ENCODE results near the gene EPGN.

The EPGN gene

DNA sequence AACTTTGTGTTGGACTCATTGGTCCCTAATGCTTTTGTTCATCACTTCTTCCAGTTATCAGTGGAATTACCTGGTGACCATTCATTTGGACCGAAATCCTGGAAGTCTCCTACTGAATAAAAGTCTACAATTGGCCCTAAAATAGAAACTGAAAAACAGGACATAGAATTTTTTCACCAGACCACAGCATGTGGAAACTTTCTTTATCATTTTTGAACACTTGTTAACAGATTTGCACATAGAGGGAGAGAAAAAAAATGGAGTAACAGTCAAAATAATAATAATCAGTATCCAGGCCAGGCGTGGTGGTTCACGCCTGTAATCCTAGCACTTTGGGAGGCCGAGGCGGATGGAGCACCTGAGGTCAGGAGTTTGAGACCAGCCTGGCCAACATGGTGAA lies 7.1 kb downstream of the EPGN start:
- no peak for DNase-seq (ENCODE audit: low read depth, low spot score)
- Histone ChIP-seq H3K4me3 (no peak overlapping the region), H3K9me3 (ENCODE audit: low read depth, low read length) (no peaks in the 10 kb centered on the region), H3K27ac (no peak overlapping the region), H3K36me3 (ENCODE audit: insufficient read depth, low read length) (no peaks in the 10 kb centered on the region), H3K9ac (ENCODE audit: insufficient read length) (no peak overlapping the region)
- TF ChIP-seq EZH2 (IDR thresholded peaks at IDR 0.05) (no peak), POLR2AphosphoS5 (IDR thresholded peaks at IDR 0.05; ENCODE audit: borderline replicate concordance, low read depth, low read length) (no peak), FOXP2 (optimal IDR thresholded peaks at IDR 0.05; ENCODE audit: control extremely low read depth, extremely low read length, insufficient read depth) (no peak)

- Histone ChIP-seq H3K36me3 (ENCODE audit: insufficient read depth, low read length) (no peaks in the 10 kb centered on the region), H3K9me3 (ENCODE audit: low read depth, low read length) (no peaks in the 10 kb centered on the region), H3K9ac (ENCODE audit: insufficient read length) (no peak overlapping the region), H3K27ac (no peak overlapping the region), H3K4me3 (no peak overlapping the region)
- no peak for DNase-seq (ENCODE audit: low read depth, low spot score)
- no peak for TF ChIP-seq POLR2AphosphoS5 (IDR thresholded peaks at IDR 0.05; ENCODE audit: borderline replicate concordance, low read depth, low read length)
- no peak for TF ChIP-seq EZH2 (IDR thresholded peaks at IDR 0.05)
- TF ChIP-seq FOXP2 (optimal IDR thresholded peaks at IDR 0.05; ENCODE audit: control extremely low read depth, extremely low read length, insufficient read depth) = no peak
Observed at GRCh38 chr4:74316397-74316796, 8.1 kb downstream of the EPGN start.

GRCh38 chr4:74317616-74318246 lies 9.5 kb downstream of the EPGN start:
- DNase-seq (ENCODE audit: low read depth, low spot score) = no peak
- Histone ChIP-seq H3K9ac (ENCODE audit: insufficient read length) (no peak overlapping the region), H3K36me3 (ENCODE audit: insufficient read depth, low read length) (no peaks in the 10 kb centered on the region), H3K4me3 (no peak overlapping the region), H3K9me3 (ENCODE audit: low read depth, low read length) (no peaks in the 10 kb centered on the region), H3K27ac (no peak overlapping the region)
- TF ChIP-seq POLR2AphosphoS5 (IDR thresholded peaks at IDR 0.05; ENCODE audit: borderline replicate concordance, low read depth, low read length) (no peak), EZH2 (IDR thresholded peaks at IDR 0.05) (no peak), FOXP2 (optimal IDR thresholded peaks at IDR 0.05; ENCODE audit: control extremely low read depth, extremely low read length, insufficient read depth) (no peak)

DNA sequence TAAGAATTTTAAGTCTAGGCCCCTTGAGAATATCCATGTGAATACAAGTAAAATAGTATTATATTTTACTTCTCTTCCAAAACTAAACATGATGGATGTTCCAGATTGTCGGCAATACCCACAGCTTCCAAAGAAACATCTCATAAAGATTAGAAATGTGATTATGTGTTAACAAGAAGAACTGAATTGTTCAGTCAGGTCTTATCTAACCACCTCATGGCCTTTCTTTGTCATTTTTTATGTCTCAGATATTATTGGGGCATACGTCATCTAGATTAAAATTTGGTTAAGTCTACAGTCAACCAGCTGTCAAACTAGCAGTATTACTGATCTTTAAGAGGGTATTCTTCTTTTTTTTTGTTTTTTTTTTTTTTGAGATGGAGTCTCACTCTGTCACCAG lies 10.0 kb downstream of the EPGN start:
- no peak for DNase-seq (ENCODE audit: low read depth, low spot score)
- no peak overlapping the region for H3K4me3 ChIP-seq
- H3K9me3 ChIP-seq (ENCODE audit: low read depth, low read length) = no peaks in the 10 kb centered on the region
- H3K9ac ChIP-seq (ENCODE audit: insufficient read length) = no peak overlapping the region
- no peak overlapping the region for H3K27ac ChIP-seq
- H3K36me3 ChIP-seq (ENCODE audit: insufficient read depth, low read length) = no peaks in the 10 kb centered on the region
- no peak for TF ChIP-seq EZH2 (IDR thresholded peaks at IDR 0.05)
- no peak for TF ChIP-seq POLR2AphosphoS5 (IDR thresholded peaks at IDR 0.05; ENCODE audit: borderline replicate concordance, low read depth, low read length)
- TF ChIP-seq FOXP2 (optimal IDR thresholded peaks at IDR 0.05; ENCODE audit: control extremely low read depth, extremely low read length, insufficient read depth) = no peak

- Histone ChIP-seq H3K9me3 (ENCODE audit: low read depth, low read length) (no peaks in the 10 kb centered on the region), H3K36me3 (ENCODE audit: insufficient read depth, low read length) (no peaks in the 10 kb centered on the region), H3K27ac (no peak overlapping the region), H3K9ac (ENCODE audit: insufficient read length) (no peak overlapping the region), H3K4me3 (no peak overlapping the region)
- DNase-seq (ENCODE audit: low read depth, low spot score) = no peak
- TF ChIP-seq FOXP2 (optimal IDR thresholded peaks at IDR 0.05; ENCODE audit: control extremely low read depth, extremely low read length, insufficient read depth) (no peak), POLR2AphosphoS5 (IDR thresholded peaks at IDR 0.05; ENCODE audit: borderline replicate concordance, low read depth, low read length) (no peak)
Observed at GRCh38 chr4:74319470-74319869, 11.2 kb downstream of the EPGN start.

DNA sequence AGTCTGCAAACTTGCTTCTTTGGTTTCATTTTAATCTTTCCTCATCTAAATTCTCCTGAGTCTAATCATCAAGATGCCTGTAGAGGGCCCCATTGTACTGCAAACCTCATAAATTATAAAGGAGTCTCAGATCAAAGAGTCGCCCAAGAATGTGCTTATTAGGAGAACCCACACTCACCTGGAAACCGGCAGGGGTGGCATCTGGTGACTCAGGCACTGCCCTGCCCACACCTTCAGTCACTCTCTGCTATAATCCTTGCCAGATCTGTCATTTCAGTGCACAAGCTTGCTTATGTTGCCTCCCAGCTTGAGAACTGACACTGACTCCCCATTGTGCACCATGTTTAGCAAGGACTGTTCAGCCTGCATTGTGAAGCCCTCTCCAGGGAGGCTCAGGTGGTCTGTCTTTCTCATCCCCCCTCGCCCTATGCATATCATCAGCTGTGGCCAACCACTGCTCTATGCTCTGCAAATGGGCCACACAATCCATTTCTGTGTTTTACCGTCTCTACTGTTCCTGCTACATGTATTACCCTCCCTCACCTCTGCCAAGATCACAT lies 12.4 kb downstream of the EPGN start:
- H3K9ac ChIP-seq (ENCODE audit: insufficient read length) = no peak overlapping the region
- no peaks in the 10 kb centered on the region for H3K36me3 ChIP-seq (ENCODE audit: insufficient read depth, low read length)
- TF ChIP-seq FOXP2 (optimal IDR thresholded peaks at IDR 0.05; ENCODE audit: control extremely low read depth, extremely low read length, insufficient read depth) (no peak), POLR2AphosphoS5 (IDR thresholded peaks at IDR 0.05; ENCODE audit: borderline replicate concordance, low read depth, low read length) (no peak), EZH2 (IDR thresholded peaks at IDR 0.05) (no peak)
- H3K9me3 ChIP-seq (ENCODE audit: low read depth, low read length) = no peaks in the 10 kb centered on the region
- no peak overlapping the region for H3K4me3 ChIP-seq
- DNase-seq (ENCODE audit: low read depth, low spot score) = no peak
- no peak overlapping the region for H3K27ac ChIP-seq

GRCh38 chr4:74322301-74322700 lies 14.0 kb downstream of the EPGN start:
- Histone ChIP-seq H3K4me3 (no peak overlapping the region), H3K9me3 (ENCODE audit: low read depth, low read length) (no peaks in the 10 kb centered on the region), H3K9ac (ENCODE audit: insufficient read length) (no peak overlapping the region), H3K27ac (no peak overlapping the region), H3K36me3 (ENCODE audit: insufficient read depth, low read length) (no peaks in the 10 kb centered on the region)
- no peak for DNase-seq (ENCODE audit: low read depth, low spot score)
- TF ChIP-seq EZH2 (IDR thresholded peaks at IDR 0.05) (no peak), FOXP2 (optimal IDR thresholded peaks at IDR 0.05; ENCODE audit: control extremely low read depth, extremely low read length, insufficient read depth) (no peak), POLR2AphosphoS5 (IDR thresholded peaks at IDR 0.05; ENCODE audit: borderline replicate concordance, low read depth, low read length) (no peak)

DNA sequence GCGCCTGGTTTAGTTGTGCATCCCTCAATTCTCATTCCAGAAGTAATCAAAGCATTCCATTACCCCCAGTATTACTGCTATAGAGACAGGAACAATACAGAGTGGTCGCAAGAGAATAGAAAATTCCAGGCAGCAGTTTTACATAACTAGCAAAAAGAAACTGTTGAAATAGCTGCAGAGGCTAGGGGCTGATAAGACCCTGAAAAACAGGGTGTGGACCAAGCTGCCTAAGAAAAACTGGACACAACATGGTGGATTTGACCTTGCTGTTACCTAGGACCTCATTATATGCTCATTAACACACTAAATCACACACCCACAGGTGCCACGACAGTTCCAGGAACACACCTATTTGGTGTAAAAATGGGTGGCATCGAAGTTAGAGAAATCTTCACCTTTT lies 15.4 kb downstream of the EPGN start:
- Histone ChIP-seq H3K9me3 (ENCODE audit: low read depth, low read length) (no peaks in the 10 kb centered on the region), H3K27ac (no peak overlapping the region), H3K4me3 (no peak overlapping the region), H3K36me3 (ENCODE audit: insufficient read depth, low read length) (no peaks in the 10 kb centered on the region), H3K9ac (ENCODE audit: insufficient read length) (no peak overlapping the region)
- TF ChIP-seq POLR2AphosphoS5 (IDR thresholded peaks at IDR 0.05; ENCODE audit: borderline replicate concordance, low read depth, low read length) (no peak), FOXP2 (optimal IDR thresholded peaks at IDR 0.05; ENCODE audit: control extremely low read depth, extremely low read length, insufficient read depth) (no peak), EZH2 (IDR thresholded peaks at IDR 0.05) (no peak)
- DNase-seq (ENCODE audit: low read depth, low spot score) = no peak

DNA sequence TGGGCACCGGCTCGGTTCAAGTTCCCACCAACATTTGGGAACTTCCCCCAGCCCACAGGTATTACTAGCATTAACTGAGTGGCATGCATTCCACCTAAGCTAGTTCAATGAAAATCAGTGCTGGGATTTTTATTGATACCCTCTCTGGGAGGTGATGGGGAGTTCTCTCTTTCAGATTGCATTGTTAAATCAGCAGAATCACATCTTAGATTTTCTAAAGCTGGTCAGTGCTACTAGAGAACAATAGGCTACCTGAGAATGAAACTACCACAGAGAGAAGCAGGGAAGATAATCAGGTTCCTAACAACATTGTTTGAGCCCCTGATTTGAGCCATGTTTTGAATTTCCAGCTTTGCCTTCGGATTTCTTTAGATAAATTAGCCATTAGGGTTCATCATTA lies 16.0 kb downstream of the EPGN start:
- H3K9ac ChIP-seq (ENCODE audit: insufficient read length) = no peak overlapping the region
- no peak overlapping the region for H3K27ac ChIP-seq

More for the DNA sequence above, 16.0 kb downstream of the EPGN start:
- no peak for TF ChIP-seq POLR2AphosphoS5 (IDR thresholded peaks at IDR 0.05; ENCODE audit: borderline replicate concordance, low read depth, low read length)
- TF ChIP-seq EZH2 (IDR thresholded peaks at IDR 0.05) = no peak
- TF ChIP-seq FOXP2 (optimal IDR thresholded peaks at IDR 0.05; ENCODE audit: control extremely low read depth, extremely low read length, insufficient read depth) = no peak
- Histone ChIP-seq H3K4me3 (no peak overlapping the region), H3K9me3 (ENCODE audit: low read depth, low read length) (no peaks in the 10 kb centered on the region), H3K36me3 (ENCODE audit: insufficient read depth, low read length) (no peaks in the 10 kb centered on the region)
- DNase-seq (ENCODE audit: low read depth, low spot score) = no peak
